Endodermal cell (in vitro differentiated cells): ENCODE results near the gene HELQ. TPM values are rescaled to one million over a fixed set of nuclear protein-coding genes. Genes with fewer than 3 reads are reported as not detected.
"Not testable (repeated sequence)": the region's sequence is repeated elsewhere in the genome, so short reads cannot be mapped to it uniquely, and the experiment has no call there.

Source experiments
- DNase-seq: peaks from one replicate; pipeline ENCODE4 v3.0.0-alpha.2; 2017
- H3K27ac ChIP-seq: 2 replicates; pipeline ENCODE4 v1.5.1; 2013; ENCODE audit warnings: mild to moderate bottlenecking, low read depth, low read length, moderate library complexity
- H3K27me3 ChIP-seq: 2 replicates; pipeline ENCODE4 v1.6.1; 2013; ENCODE audit warnings: mild to moderate bottlenecking, low read length, moderate library complexity; ENCODE audit not compliant: insufficient read depth, control insufficient read depth, poor library complexity, severe bottlenecking
- H3K36me3 ChIP-seq: 2 replicates; pipeline ENCODE4 v1.7.0; 2013; ENCODE audit warnings: mild to moderate bottlenecking, low read length, moderate library complexity; ENCODE audit not compliant: control insufficient read depth, insufficient read depth
- H3K4me1 ChIP-seq: one replicate; pipeline ENCODE4 v1.7.0; 2013; ENCODE audit warnings: low read length; ENCODE audit not compliant: control insufficient read depth, insufficient read depth
- H3K4me3 ChIP-seq: 2 replicates; pipeline ENCODE4 v1.5.1; 2013; ENCODE audit warnings: mild to moderate bottlenecking, low read length, moderate library complexity
- H3K9ac ChIP-seq: 2 replicates; pipeline ENCODE4 v1.6.1; 2013; ENCODE audit warnings: mild to moderate bottlenecking, low read length, moderate library complexity; ENCODE audit not compliant: poor library complexity, severe bottlenecking; ENCODE audit errors: extremely low read depth
- H3K9me3 ChIP-seq: 2 replicates; pipeline ENCODE4 v1.6.1; 2013; ENCODE audit warnings: mild to moderate bottlenecking, low read length, moderate library complexity; ENCODE audit not compliant: control insufficient read depth
- H3K27ac Mint-ChIP-seq: 2 replicates; pipeline ENCODE4 v1.8.0; 2020; ENCODE audit warnings: mixed read lengths
- H3K27me3 Mint-ChIP-seq: 2 replicates; pipeline ENCODE4 v1.8.0; 2021; ENCODE audit warnings: mild to moderate bottlenecking, mixed read lengths; ENCODE audit not compliant: insufficient read depth
- H3K36me3 Mint-ChIP-seq: 2 replicates; pipeline ENCODE4 v1.8.0; 2020; ENCODE audit warnings: low read depth, mixed read lengths
- H3K4me1 Mint-ChIP-seq: 2 replicates; pipeline ENCODE4 v1.8.0; 2020; ENCODE audit warnings: mixed read lengths
- H3K4me3 Mint-ChIP-seq: 2 replicates; pipeline ENCODE4 v1.8.0; 2020; ENCODE audit warnings: mild to moderate bottlenecking, moderate library complexity, mixed read lengths
- H3K9me3 Mint-ChIP-seq: 2 replicates; pipeline ENCODE4 v1.8.0; 2020; ENCODE audit warnings: mild to moderate bottlenecking, mixed read lengths
- WGBS, 2 experiments: methylation state at CpG; one replicate each; pipeline versions ENCODE4 v1.1.5 to v1.1.7; 2013; ENCODE audit warnings: missing lambda C conversion rate in 2 of 2, mixed read lengths in 1 of 2; ENCODE audit not compliant: insufficient coverage in 1 of 2, insufficient read length in 1 of 2; 5-methylcytosine and 5-hydroxymethylcytosine counted together
- total RNA-seq, 2 donors: library from RNA; stranded (reverse); fragmentation: NEBNext Ultra II Directional in 1 of 2; extraction: Animal tissue kit (Norgen Biotek cat#: 25700) in 1 of 2; gene quantifications; 2 replicates in 1 of 2; 3 replicates in 1 of 2; pipeline ENCODE4 v1.2.1, GENCODE V29; 2021
- TF ChIP-seq, protein P1 (sequence below): fragments of 200-600 bp; sonication (generic); conservative IDR thresholded peaks from 2 replicates; pipeline ENCODE4 v1.5.0; 2021; ENCODE audit warnings: antibody characterized with exemption, mild to moderate bottlenecking

The HELQ gene
- total RNA-seq, 2 donors from 2014 or later: 13.8 to 14.5 TPM

DNA sequence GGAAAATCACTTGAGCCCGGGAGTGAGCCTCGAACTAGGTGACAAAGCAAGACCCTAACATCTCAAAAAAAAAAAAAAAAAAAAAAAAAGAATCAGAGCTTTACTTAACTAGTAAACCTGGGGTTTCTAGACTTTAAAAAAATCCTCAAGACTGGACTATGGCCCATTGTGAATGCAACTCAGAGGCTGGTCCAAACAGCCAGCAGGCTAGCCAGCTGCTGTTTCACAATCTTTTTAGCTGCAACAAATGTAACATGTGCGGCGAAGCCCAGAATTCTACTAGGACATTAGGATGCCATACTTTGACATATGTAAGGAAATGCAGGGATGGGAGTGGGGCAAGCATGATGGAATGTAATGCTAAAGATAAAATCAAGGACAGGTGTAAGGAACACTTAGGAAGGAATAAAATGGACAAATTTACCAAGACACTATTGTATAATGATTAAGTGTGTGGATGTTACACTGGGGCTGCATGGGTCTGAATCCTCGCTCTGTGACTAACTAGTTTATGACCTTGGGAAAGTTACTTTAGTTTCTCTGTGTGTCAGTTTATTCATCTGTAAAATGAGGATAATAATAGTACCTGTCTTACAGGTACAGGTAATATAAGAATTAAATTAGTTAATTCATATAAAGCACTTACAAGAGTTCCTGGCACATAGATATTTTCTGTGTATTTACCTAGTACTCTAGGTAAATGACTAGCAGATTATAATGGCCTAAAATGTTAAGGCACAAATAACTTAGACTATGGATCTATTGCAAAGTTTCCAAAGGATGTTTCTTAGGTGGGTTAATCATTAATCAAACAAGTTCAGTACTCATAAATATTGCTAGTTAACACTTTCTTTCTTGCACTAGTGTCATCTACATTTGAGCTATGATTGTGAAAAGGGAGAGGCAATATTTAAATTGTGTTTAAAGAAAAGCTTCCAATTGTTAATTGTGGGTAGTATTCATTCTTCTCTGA, 49.5 kb downstream of the HELQ start:
- 79 to 88% methylated on average over 2 to 5 of the region's 5 CpGs for WGBS, 2 experiments
- Histone ChIP-seq H3K9me3 (no peaks in the 10 kb centered on the region), H3K9ac (no peak overlapping the region), H3K27ac (no peak overlapping the region), H3K4me3 (no peak overlapping the region), H3K36me3 (no peaks in the 10 kb centered on the region), H3K4me1 (no peaks in the 10 kb centered on the region), H3K27me3 (no peaks in the 10 kb centered on the region)
- H3K36me3 Mint-ChIP-seq: no peaks in the 10 kb centered on the region
- no peak overlapping the region for H3K27ac Mint-ChIP-seq
- H3K9me3 Mint-ChIP-seq: no peaks in the 10 kb centered on the region
- peaks cover 9% of the 10 kb centered on the region for H3K27me3 Mint-ChIP-seq
- H3K4me1 Mint-ChIP-seq: no peaks in the 10 kb centered on the region
- no peak for DNase-seq
- H3K4me3 Mint-ChIP-seq: no peak overlapping the region
- TF ChIP-seq, protein P1, sequence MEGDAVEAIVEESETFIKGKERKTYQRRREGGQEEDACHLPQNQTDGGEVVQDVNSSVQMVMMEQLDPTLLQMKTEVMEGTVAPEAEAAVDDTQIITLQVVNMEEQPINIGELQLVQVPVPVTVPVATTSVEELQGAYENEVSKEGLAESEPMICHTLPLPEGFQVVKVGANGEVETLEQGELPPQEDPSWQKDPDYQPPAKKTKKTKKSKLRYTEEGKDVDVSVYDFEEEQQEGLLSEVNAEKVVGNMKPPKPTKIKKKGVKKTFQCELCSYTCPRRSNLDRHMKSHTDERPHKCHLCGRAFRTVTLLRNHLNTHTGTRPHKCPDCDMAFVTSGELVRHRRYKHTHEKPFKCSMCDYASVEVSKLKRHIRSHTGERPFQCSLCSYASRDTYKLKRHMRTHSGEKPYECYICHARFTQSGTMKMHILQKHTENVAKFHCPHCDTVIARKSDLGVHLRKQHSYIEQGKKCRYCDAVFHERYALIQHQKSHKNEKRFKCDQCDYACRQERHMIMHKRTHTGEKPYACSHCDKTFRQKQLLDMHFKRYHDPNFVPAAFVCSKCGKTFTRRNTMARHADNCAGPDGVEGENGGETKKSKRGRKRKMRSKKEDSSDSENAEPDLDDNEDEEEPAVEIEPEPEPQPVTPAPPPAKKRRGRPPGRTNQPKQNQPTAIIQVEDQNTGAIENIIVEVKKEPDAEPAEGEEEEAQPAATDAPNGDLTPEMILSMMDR: no peak

DNA sequence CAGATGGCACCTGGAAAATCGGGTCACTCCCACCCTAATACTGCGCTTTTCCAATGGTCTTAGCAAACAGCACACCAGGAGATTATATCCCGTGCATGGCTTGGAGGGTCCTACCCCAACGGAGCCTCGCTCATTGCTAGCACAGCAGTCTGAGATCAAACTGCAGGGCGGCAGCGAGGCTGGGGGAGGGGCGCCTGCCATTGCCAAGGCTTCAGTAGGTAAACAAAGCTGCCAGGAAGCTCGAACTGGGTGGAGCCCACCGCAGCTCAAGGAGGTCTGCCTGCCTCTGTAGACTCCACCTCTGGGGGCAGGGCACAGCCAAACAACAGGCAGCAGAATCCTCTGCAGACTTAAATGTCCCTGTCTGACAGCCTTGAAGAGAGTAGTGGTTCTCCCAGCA, 57.5 kb downstream of the HELQ start:
- H3K4me3 Mint-ChIP-seq: not testable (repeated sequence)

DNA sequence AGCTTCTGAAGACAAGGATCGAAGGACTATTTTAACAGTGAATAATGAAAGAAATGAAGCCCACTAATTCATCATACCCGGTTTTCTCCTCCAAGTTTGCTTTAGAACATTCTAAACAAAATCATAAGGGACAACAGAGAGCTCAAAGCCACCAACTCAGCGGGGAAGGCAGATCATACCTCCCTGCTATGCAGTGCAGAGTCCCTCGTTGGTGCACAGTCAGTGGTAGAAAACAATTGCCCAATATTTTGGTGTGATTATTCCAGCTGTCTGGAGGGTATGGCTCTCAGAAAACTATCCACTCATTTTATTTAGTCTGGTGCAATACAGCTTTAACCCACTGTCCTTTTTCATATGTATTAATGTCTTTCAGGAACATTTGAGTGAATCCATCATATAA, 61.7 kb downstream of the HELQ start:
- Mint-ChIP-seq H3K9me3 (peaks cover 18% of the 10 kb centered on the region), H3K4me1 (peaks cover 9% of the 10 kb centered on the region), H3K27me3 (peaks cover 61% of the 10 kb centered on the region), H3K27ac (no peak overlapping the region), H3K4me3 (no peak overlapping the region), H3K36me3 (no peaks in the 10 kb centered on the region)
- no peaks in the 10 kb centered on the region for H3K36me3 ChIP-seq
- no peaks in the 10 kb centered on the region for H3K4me1 ChIP-seq
- H3K9ac ChIP-seq: no peak overlapping the region
- 75 to 77% methylated on average over 2 to 4 of the region's 4 CpGs for WGBS, 2 experiments
- no peak overlapping the region for H3K4me3 ChIP-seq
- H3K27ac ChIP-seq: no peak overlapping the region
- TF ChIP-seq, protein P1: no peak
- no peak for DNase-seq
- no peaks in the 10 kb centered on the region for H3K9me3 ChIP-seq
- no peaks in the 10 kb centered on the region for H3K27me3 ChIP-seq

More for the DNA sequence above, 57.5 kb downstream of the HELQ start:
- H3K4me1 ChIP-seq, H3K27ac Mint-ChIP-seq, H3K4me1 Mint-ChIP-seq, H3K36me3 Mint-ChIP-seq, H3K27me3 ChIP-seq, H3K9ac ChIP-seq, H3K36me3 ChIP-seq, H3K4me3 ChIP-seq, DNase-seq, H3K27ac ChIP-seq, H3K9me3 ChIP-seq: not testable (repeated sequence)
- 91% methylated on average over 8 to 10 of the region's 10 CpGs for WGBS, 2 experiments
- Mint-ChIP-seq H3K27me3 (peaks cover 39% of the 10 kb centered on the region), H3K9me3 (peaks cover 25% of the 10 kb centered on the region)
